HG03460 (cell line): ENCODE results near the gene CHN2.

Source experiments
- ATAC-seq: cut with Tn5 transposase; IDR thresholded peaks from one replicate; pipeline ENCODE4 v1.9.1; 2021; ENCODE audit not compliant: unreplicated experiment

Gene CHN2

GRCh38 chr7:29458933-29459332, 264.4 kb downstream of the CHN2 start:
- no peak for ATAC-seq

GRCh38 chr7:29459589-29459988, 265.0 kb downstream of the CHN2 start:
- no peak for ATAC-seq

GRCh38 chr7:29461996-29462395, 267.4 kb downstream of the CHN2 start:
- ATAC-seq: no peak

GRCh38 chr7:29463504-29464158, 269.1 kb downstream of the CHN2 start:
- ATAC-seq: no peak

GRCh38 chr7:29464753-29465152, 270.2 kb downstream of the CHN2 start:
- no peak for ATAC-seq

GRCh38 chr7:29467193-29467926, 272.8 kb downstream of the CHN2 start:
- ATAC-seq: no peak

GRCh38 chr7:29468196-29468595, 273.6 kb downstream of the CHN2 start:
- no peak for ATAC-seq

GRCh38 chr7:29469281-29469680, 274.7 kb downstream of the CHN2 start:
- ATAC-seq: no peak

GRCh38 chr7:29469976-29470557, 275.5 kb downstream of the CHN2 start:
- no peak for ATAC-seq

- ATAC-seq: no peak
Observed at GRCh38 chr7:29471444-29472138, 277.0 kb downstream of the CHN2 start.

GRCh38 chr7:29476916-29477315, 282.3 kb downstream of the CHN2 start:
- ATAC-seq: no peak

- ATAC-seq: no peak
Observed at GRCh38 chr7:29478226-29478625, 283.7 kb downstream of the CHN2 start.

- no peak for ATAC-seq
Observed at GRCh38 chr7:29478687-29479240, 284.2 kb downstream of the CHN2 start.

GRCh38 chr7:29479301-29480200, 285.0 kb downstream of the CHN2 start:
- no peak for ATAC-seq

GRCh38 chr7:29480451-29480850, 285.9 kb downstream of the CHN2 start:
- no peak for ATAC-seq

GRCh38 chr7:29480934-29481651, 286.5 kb downstream of the CHN2 start:
- ATAC-seq: no peak

GRCh38 chr7:29482056-29482455, 287.5 kb downstream of the CHN2 start:
- ATAC-seq: no peak

GRCh38 chr7:29483219-29484104, 288.9 kb downstream of the CHN2 start:
- ATAC-seq: no peak

GRCh38 chr7:29484280-29484679, 289.7 kb downstream of the CHN2 start:
- no peak for ATAC-seq
